ENCODE results near the gene ARSA. TPM values are rescaled to one million over a fixed set of nuclear protein-coding genes. Genes with fewer than 3 reads are reported as not detected.

Gene ARSA
- polyA plus RNA-seq, 1 of the 3 experiments (the other 2 are of a cell fraction) = 34.2 TPM

DNA sequence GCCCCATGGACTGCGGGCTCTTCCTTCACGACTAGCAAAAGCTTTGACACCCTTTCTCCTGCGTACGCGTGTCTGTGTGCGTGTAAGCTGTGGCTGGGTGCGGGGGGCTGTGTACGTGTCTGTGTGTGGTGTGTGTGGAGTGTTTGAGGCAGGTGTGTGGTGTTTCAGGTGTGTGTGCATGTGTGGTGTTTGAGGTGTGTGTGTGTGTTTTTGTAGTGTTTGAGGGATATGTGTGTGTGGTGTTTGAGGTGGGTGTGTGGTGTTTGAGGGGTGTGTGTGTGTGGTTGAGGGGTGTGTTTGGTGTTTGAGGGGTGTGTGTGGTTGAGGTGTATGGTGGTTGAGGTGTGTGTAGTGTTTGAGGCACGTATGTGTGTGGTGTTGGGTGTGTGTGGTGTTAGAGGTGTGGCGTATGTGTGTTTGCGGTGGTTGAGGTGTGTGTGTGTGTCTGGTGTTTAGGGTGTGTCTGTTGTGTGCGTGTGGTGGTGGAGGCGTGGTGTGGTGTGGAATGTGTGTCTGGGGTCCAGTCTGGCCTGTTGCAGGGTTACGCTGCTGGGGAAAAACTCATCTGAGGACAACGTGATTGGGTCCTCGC, 687 bp upstream of the ARSA start:
- Histone ChIP-seq H3K27me3 (ENCODE audit: insufficient read depth) (no peaks in the 10 kb centered on the region), H3K4me2 (peak overlapping the region; percentile 89)
- CTCF ChIA-PET = interaction anchor here (1.1 to 1.2 kb wide), 2 partner anchors 7 to 71 kb away, joined by 3 read pairs; no protein-coding TSS in a partner anchor

DNA sequence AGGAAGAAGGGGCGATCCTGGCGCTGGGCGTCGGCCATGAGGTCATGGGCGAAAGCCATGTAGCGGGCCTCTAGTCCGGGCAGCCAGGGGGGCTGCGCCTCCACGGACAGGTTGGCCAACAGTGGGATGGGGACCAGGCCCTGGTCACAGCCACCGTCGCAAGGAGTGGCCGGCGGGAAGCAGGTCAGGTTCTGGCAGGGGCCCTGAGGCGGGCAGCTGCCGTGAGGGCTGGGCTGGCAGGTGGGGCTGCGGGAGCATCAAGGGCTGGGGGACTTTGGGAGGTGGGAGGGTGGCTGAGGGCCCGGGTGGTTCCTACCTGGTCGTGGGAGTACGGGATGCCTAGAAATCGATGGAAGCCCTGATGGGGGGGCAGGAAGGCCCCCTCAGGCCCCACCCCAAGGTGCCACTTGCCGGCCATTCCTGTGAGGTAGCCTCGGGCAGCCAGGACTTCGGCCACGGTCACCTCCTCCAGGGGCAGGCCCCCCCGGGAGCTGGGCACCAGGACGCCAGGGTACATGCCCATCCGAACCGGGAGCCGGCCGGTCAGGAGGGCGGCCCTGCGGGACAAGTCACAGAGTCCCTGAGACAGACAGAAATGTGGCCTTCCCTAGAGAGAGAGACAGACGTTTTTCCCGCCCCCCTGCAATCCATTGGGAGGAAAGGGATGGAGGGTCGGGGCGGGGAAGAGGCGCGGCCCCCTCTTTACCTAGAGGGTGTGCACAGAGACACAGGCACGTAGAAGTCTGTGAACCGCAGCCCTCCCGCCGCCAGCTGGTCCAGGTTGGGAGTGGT, 906 bp downstream of the ARSA start:
- Histone ChIP-seq H3K9me3 (no peaks in the 10 kb centered on the region), H3K27ac (ENCODE audit: low read depth in 2 of 2, low read length in 1 of 2) (0 out of 4 replicates have a peak overlapping the region, but pooled peaks have one; percentile 28 to 67), H3K79me2 (ENCODE audit: insufficient read depth) (peaks cover 7% of the 10 kb centered on the region; the same call in 1 of the 2 replicates), H3K4me3 (ENCODE audit: low read depth in 2 of 2, low read length in 1 of 2) (peak overlapping the region; percentile 77), H3F3A (replicated peaks; ENCODE audit: insufficient read depth) (no peaks in the 10 kb centered on the region), H3K27me3 (ENCODE audit: insufficient read depth) (no peaks in the 10 kb centered on the region), H3K9me2 (no peaks in the 10 kb centered on the region), H3K4me2 (peak overlapping the region; percentile 95), H3K9ac (peak overlapping the region; percentile 71), H2AFZ (ENCODE audit: low read depth) (no peak overlapping the region), H3K4me1 (ENCODE audit: control insufficient read depth in 1 of 2, insufficient read depth in 2 of 2, low read depth in 1 of 2, low read length in 1 of 2) (peaks cover 0 to 16% of the 10 kb centered on the region in 2 experiments; a peak in 1 of 4 replicates), H4K20me1 (ENCODE audit: insufficient read depth) (no peaks in the 10 kb centered on the region), H3K36me3 (replicated peaks in 1 of 2; ENCODE audit: control insufficient read depth in 1 of 2, insufficient read depth in 2 of 2, low read length in 1 of 2) (peaks cover 0 to 6% of the 10 kb centered on the region in 2 experiments)
- POLR2A ChIA-PET = no interaction called here
- 80% methylated on average over 12 of the region's 42 CpGs for WGBS (ENCODE audit: low lambda C conversion rate)
- no peak for TF ChIP-seq TAF1 (IDR thresholded peaks at IDR 0.05; ENCODE audit: borderline replicate concordance, low read depth, low read length)
- no peak for TF ChIP-seq EZH2phosphoT487 (IDR thresholded peaks at IDR 0.05; ENCODE audit: borderline replicate concordance, low read depth)
- CTCF ChIA-PET = interaction anchor here (0.6 to 1.5 kb wide), 7 partner anchors 8 to 145 kb away, joined by 3 to 6 read pairs (median 3); partner anchors contain the start of gene SCO2
- DNase-seq = peak; percentile 16

More for the DNA sequence above, 687 bp upstream of the ARSA start:
- POLR2A ChIA-PET = interaction anchor here (0.7 to 0.9 kb wide), 2 partner anchors 10 to 27 kb away, joined by 3 to 4 read pairs; no protein-coding TSS in a partner anchor
- H3K4me3 ChIP-seq (ENCODE audit: low read depth in 2 of 2, low read length in 1 of 2) = peak overlapping the region; percentile 77
- no peaks in the 10 kb centered on the region for H3K9me3 ChIP-seq
- TF ChIP-seq, protein P1, sequence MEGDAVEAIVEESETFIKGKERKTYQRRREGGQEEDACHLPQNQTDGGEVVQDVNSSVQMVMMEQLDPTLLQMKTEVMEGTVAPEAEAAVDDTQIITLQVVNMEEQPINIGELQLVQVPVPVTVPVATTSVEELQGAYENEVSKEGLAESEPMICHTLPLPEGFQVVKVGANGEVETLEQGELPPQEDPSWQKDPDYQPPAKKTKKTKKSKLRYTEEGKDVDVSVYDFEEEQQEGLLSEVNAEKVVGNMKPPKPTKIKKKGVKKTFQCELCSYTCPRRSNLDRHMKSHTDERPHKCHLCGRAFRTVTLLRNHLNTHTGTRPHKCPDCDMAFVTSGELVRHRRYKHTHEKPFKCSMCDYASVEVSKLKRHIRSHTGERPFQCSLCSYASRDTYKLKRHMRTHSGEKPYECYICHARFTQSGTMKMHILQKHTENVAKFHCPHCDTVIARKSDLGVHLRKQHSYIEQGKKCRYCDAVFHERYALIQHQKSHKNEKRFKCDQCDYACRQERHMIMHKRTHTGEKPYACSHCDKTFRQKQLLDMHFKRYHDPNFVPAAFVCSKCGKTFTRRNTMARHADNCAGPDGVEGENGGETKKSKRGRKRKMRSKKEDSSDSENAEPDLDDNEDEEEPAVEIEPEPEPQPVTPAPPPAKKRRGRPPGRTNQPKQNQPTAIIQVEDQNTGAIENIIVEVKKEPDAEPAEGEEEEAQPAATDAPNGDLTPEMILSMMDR (IDR thresholded peaks at IDR 0.05) = no peak
- TF ChIP-seq RFX5 (IDR thresholded peaks at IDR 0.05; ENCODE audit: low read length) (no peak), RCOR1 (IDR thresholded peaks at IDR 0.05; ENCODE audit: low read length) (no peak), TAF1 (IDR thresholded peaks at IDR 0.05; ENCODE audit: borderline replicate concordance, low read depth, low read length) (no peak), GABPA (IDR thresholded peaks at IDR 0.05; ENCODE audit: low read depth) (no peak), NRF1 (IDR thresholded peaks at IDR 0.05; ENCODE audit: low read depth, low read length) (no peak), JUND (IDR thresholded peaks at IDR 0.05) (no peak), SMC3 (IDR thresholded peaks at IDR 0.05; ENCODE audit: low read depth, low read length) (no peak)
- H4K20me1 ChIP-seq (ENCODE audit: insufficient read depth) = no peaks in the 10 kb centered on the region
- 48% methylated on average over 16 of the region's 16 CpGs for WGBS (ENCODE audit: low lambda C conversion rate)
- H2AFZ ChIP-seq (ENCODE audit: low read depth) = peak overlapping the region; percentile 77
- peaks cover 7% of the 10 kb centered on the region; the same call in 1 of the 2 replicates for H3K79me2 ChIP-seq (ENCODE audit: insufficient read depth)
- peaks cover 0 to 6% of the 10 kb centered on the region in 2 experiments for H3K36me3 ChIP-seq (replicated peaks in 1 of 2; ENCODE audit: control insufficient read depth in 1 of 2, insufficient read depth in 2 of 2, low read length in 1 of 2)
- H3K9me2 ChIP-seq = no peaks in the 10 kb centered on the region
- peaks cover 5 to 20% of the 10 kb centered on the region in 2 experiments; a peak in 1 of 4 replicates for H3K4me1 ChIP-seq (ENCODE audit: control insufficient read depth in 1 of 2, insufficient read depth in 2 of 2, low read depth in 1 of 2, low read length in 1 of 2)
- no peak for DNase-seq
- peak overlapping the region; percentile 72 for H3K9ac ChIP-seq
- no peaks in the 10 kb centered on the region for H3F3A ChIP-seq (replicated peaks; ENCODE audit: insufficient read depth)
- H3K27ac ChIP-seq (ENCODE audit: low read depth in 2 of 2, low read length in 1 of 2) = no peak overlapping the region; a peak in 1 of 4 replicates
